Duodenal mucosa (tissue), 2 donors: ENCODE data around the gene PYGM.

Experiments used
- H3K27ac ChIP-seq: one replicate; pipeline ENCODE4 v1.7.0; 2013; ENCODE audit warnings: low read depth, low read length
- H3K27me3 ChIP-seq, 2 donors: one replicate each; pipeline ENCODE4 v1.7.0; 2013; ENCODE audit warnings: low read length in 2 of 2, control low read depth in 1 of 2; ENCODE audit not compliant: insufficient read depth in 2 of 2, control insufficient read depth in 1 of 2
- H3K36me3 ChIP-seq, 2 donors: one replicate each; pipeline ENCODE4 v1.7.0; 2013; ENCODE audit warnings: low read length in 2 of 2, control low read depth in 1 of 2; ENCODE audit not compliant: insufficient read depth in 2 of 2, control insufficient read depth in 1 of 2
- H3K4me1 ChIP-seq, 2 donors: one replicate each; pipeline ENCODE4 v1.7.0; 2013; ENCODE audit warnings: low read length in 2 of 2, control low read depth in 1 of 2; ENCODE audit not compliant: insufficient read depth in 2 of 2, control insufficient read depth in 1 of 2
- H3K4me3 ChIP-seq, 2 donors: one replicate each; pipeline ENCODE4 v1.7.0; 2013; ENCODE audit warnings: low read length in 2 of 2, low read depth in 1 of 2
- H3K9ac ChIP-seq, 2 donors: one replicate each; pipeline ENCODE4 v1.7.0; 2013; ENCODE audit warnings: low read length in 2 of 2, low read depth in 1 of 2
- H3K9me3 ChIP-seq, 2 donors: one replicate each; pipeline ENCODE4 v1.7.0; 2013; ENCODE audit warnings: low read length in 2 of 2, control low read depth in 1 of 2; ENCODE audit not compliant: control insufficient read depth in 1 of 2

PYGM gene

DNA sequence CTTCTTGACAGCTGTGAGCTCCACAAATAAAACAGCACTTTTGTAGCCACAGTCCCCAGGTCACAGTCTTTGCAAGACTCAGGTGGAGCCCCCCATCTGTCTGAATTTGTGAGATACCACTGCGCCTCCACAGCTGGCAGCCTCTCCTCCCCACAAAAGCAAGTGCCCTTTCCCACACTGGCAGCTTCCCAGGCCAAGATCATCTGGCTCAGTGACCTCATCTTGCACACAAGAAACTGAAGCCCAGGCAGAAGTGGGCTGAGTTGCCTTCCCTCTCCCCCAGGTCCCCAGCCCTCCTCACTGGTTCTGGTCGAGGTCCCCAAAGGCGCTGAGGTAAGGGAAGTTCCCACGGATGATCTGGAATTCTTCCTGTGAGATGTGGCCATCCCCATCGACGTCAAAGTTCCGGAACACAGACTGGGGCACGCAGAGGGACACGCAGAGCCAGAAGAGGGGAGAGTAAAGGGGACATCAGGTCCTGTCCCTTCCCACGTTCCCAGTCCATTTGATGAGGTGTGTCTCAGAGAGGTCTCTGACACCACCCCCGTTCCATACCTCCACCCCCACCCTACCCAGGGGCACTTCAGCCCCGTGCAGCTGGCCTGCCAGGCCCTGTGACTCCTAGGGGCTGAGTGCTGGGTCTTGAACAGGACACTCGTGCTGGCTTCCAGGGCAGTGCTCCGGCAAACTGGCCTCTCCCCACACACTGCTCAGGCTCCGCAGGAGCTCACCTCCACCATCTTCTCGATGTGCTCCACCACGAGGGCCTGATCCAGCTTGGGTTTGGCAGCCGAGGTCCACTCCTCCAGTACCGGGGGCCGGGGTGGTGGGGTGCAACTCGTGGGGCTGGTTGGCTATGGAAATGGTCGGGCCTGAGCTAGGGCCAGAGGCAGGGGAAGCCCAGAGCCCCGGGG is 24.7 kb downstream of the PYGM start:
- no peak overlapping the region for H3K27ac ChIP-seq

DNA sequence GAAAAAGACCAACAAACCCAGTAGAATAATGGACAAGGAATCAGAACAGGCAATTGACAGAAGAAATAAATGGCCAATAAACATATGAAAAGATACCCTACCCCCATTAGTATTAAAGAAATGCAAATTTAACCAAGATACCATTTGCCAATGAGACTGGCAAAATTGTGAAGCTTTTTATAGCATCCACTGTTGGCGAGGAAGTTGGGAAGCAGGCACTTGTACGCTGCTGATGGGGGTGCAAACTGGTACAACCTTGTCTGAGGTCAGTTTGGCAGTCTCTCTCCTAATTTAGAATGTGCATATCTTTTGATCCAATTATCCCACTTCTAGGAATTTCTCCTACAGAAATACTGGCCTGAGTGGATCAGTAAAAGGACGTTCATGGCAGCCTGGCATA is 28.2 kb downstream of the PYGM start:
- Histone ChIP-seq H3K36me3 (no peaks in the 10 kb centered on the region), H3K4me3 (no peak overlapping the region), H3K27ac (no peak overlapping the region), H3K4me1 (no peaks in the 10 kb centered on the region), H3K27me3 (peaks cover 4 to 6% of the 10 kb centered on the region in 2 donors), H3K9ac (no peak overlapping the region), H3K9me3 (no peaks in the 10 kb centered on the region)

More for the DNA sequence above, 24.7 kb downstream of the PYGM start:
- Histone ChIP-seq H3K27me3 (peaks cover 3 to 5% of the 10 kb centered on the region in 2 donors), H3K9ac (no peak overlapping the region), H3K4me1 (no peaks in the 10 kb centered on the region), H3K36me3 (no peaks in the 10 kb centered on the region), H3K9me3 (no peaks in the 10 kb centered on the region), H3K4me3 (no peak overlapping the region)

DNA sequence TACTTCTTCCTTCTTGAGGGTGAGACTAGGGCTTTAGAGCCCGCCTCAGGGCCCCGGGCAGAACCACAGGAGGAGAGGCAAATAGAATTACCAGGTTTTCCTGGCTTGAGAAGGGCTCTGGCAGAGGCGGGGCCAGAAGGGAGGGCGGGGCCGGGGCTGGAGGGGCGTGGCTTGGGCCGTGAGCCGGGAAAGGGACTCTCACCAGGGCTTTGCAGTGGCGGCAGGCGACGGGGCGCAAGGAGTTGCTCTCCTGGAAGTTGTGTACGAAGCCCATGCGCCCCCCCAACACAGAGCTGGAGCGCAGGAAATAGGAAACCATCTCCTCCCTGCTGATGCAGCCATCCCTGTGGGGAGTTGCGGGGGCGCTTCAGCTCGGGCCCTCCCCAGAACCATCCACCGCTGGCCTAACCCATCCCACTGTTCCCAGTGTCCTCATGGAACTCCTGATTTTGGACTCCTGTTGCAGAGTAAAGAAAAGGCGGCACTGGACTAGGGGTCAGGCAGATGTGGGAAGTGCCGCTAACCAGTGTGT is 29.9 kb downstream of the PYGM start:
- H3K27ac ChIP-seq, result no peak overlapping the region
- H3K9ac ChIP-seq, result no peak overlapping the region
- no peaks in the 10 kb centered on the region for H3K9me3 ChIP-seq
- H3K36me3 ChIP-seq, result no peaks in the 10 kb centered on the region
- H3K4me1 ChIP-seq, result no peaks in the 10 kb centered on the region
- H3K4me3 ChIP-seq, result no peak overlapping the region
- H3K27me3 ChIP-seq, result peaks cover 4 to 6% of the 10 kb centered on the region in 2 donors

DNA sequence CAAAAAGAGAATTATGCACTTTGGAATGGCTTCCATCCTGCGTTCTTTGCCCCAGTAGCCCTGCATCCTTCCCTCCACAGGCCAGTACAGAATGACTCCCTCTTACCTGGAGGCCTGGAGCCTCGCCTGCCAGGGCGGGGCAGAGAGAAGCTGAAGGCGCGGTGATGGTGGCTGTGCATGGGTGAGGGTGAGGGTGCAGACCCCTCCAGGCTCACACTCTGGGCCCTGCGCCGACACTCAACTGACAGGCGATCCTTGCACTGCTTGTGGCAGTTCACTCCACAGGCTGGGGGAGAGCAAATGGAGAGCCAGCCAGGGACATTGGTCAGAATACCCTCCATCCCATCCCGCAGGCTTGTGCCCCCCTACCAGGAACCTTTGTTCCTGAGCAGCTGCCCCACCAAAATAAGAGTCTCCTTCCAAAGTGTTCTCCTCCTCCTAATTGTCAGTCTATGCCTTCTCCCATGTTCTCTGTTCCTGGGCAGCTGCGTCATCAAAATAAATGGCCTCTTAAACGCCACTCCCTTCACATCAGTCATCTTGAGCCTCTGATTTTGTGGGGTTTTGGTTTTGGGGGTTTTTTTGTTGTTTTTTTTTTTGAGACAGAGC is 30.9 kb downstream of the PYGM start:
- peaks cover 4 to 6% of the 10 kb centered on the region in 2 donors for H3K27me3 ChIP-seq
- no peak overlapping the region for H3K27ac ChIP-seq
- no peaks in the 10 kb centered on the region for H3K9me3 ChIP-seq
- no peak overlapping the region for H3K4me3 ChIP-seq
- no peaks in the 10 kb centered on the region for H3K36me3 ChIP-seq
- H3K9ac ChIP-seq, result no peak overlapping the region
- no peaks in the 10 kb centered on the region for H3K4me1 ChIP-seq

DNA sequence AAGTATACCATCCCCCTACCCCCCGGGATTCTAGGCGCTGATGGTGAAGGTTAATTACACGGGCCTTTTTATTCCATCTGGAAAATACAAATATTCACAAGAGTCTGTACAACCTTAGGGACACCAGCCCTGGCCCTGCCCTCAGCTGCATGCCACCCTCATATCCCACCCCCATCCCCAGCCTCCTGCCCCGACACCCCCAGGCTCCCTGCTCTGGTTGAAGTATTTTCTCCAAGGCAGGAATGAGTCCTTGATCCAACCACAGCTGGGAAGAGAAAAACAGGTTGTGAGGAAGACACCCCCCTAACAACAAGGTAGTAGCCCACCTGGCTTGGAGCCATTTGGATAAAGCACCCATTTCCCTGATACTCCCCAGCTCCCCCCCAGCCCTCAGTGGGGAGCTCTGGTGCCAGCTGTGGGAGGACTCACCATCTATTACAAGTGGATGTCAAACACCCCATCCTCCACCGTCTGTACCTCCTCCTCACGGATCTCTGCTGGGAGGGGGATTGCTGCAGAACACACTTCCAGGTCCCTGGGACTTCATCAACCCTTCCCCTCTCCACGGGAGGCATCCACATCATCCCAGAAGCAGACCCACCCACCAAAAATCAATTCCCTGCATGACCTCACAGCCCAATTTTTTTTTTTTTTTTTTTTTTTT is 32.8 kb downstream of the PYGM start:
- H3K4me1 ChIP-seq, result no peaks in the 10 kb centered on the region
- H3K27me3 ChIP-seq, result peaks cover 10 to 11% of the 10 kb centered on the region in 2 donors
- no peak overlapping the region for H3K4me3 ChIP-seq
- no peak overlapping the region for H3K27ac ChIP-seq
- H3K36me3 ChIP-seq, result no peaks in the 10 kb centered on the region
- H3K9me3 ChIP-seq, result no peaks in the 10 kb centered on the region
- H3K9ac ChIP-seq, result no peak overlapping the region

DNA sequence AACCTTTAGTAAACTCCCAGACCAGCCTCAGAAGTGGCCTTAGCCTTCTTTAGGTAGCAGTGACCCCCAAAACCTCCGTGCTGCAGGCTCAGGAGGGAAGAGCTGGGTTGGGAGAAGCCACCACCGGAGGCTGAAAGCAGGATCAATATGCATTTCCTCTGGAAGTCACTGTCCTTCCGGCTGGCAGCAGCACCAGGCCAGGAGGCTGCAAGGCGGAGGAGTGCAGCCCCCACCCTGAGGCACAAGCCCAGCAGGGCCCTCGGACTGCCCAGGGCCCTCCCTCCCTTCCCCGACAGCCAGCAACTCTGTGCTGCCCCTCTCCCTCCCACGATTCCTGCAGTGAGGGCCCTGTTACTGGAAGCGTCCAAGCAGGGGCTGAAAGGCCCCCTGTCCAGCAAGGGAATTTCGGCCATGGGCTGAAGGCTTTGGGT is 33.5 kb downstream of the PYGM start:
- Histone ChIP-seq H3K36me3 (no peaks in the 10 kb centered on the region), H3K9me3 (no peaks in the 10 kb centered on the region)

DNA sequence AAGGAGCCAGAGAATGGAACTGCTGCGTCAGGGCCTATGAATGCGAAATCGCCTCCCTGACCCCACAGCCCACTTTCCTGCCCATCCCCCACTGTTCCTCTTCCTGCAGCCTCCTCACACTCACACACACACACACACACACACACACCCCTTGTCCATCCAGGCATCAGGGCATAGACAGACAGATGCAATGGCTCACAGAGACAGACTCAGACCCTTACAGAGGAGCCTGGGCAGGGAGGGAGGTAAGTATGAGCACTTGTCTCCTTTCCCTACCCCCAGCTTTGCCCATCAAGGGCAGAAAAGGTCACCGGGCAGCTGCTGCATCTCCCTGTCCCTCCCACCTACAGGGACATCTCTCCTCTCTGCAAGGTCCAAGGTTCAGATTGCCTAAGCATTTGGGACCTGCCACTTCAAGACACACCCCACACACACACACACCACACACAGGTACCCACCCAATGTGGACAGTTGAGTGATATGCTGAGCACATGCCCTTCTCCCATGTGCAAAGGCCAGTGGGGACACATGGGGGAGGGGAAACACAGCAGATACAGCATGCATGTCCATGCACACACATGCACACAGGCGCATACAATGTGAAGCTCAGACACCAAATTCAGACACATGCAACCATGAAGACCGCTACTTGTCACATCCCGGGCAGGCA is 34.8 kb downstream of the PYGM start:
- no peaks in the 10 kb centered on the region for H3K36me3 ChIP-seq
- H3K4me3 ChIP-seq, result no peak overlapping the region
- no peaks in the 10 kb centered on the region for H3K9me3 ChIP-seq
- H3K4me1 ChIP-seq, result no peaks in the 10 kb centered on the region
- H3K9ac ChIP-seq, result no peak overlapping the region
- H3K27ac ChIP-seq, result no peak overlapping the region
- H3K27me3 ChIP-seq, result peaks cover 16 to 23% of the 10 kb centered on the region in 2 donors

More for the DNA sequence above, 33.5 kb downstream of the PYGM start:
- Histone ChIP-seq H3K27ac (no peak overlapping the region), H3K4me3 (no peak overlapping the region), H3K9ac (no peak overlapping the region), H3K27me3 (peaks cover 11 to 17% of the 10 kb centered on the region in 2 donors), H3K4me1 (no peaks in the 10 kb centered on the region)

DNA sequence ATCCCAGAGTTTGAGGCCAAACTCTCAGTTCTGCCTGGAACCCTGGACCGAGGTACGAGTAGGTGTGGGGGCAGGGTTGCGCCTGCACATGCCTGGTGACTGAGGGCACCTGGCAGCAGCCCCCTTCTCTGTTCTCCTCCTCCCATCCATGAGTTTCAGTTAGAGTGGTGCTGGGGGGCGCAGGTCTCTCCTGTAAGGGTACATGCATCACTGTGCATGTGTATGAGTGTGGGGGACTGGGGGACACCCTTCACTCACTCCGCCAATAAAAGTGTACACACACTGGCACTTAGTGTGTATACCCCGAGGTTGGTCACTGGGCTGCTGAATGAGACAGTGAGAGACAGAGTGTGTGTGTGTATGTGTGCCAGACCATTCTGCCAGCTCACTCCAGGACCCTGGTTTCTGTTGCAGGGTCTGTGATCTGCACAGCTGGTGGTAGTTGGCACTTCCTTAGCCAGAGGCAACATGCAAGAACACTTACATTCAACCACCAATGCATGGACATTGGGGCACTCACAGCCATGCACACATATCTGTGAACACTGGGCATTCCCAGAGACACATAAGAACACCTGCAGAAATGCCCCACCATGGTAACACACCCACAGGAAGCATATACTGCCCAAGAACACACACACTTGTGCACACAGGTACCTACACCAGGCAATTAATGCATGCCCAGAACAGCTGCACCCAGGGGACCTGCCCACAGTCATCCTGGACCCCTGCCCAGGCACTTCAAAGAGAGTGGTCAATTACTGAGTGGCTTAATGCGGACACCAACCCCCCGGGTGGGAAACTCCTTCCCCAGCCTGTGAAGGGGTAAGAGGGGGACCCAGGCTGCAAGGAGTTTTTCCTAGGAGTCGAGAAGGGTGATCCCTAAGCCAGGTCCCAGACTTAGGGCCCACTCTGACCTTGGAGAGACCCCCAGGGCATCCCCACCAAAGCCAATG is 35.6 kb downstream of the PYGM start:
- H3K9me3 ChIP-seq, result no peaks in the 10 kb centered on the region
- H3K4me1 ChIP-seq, result no peaks in the 10 kb centered on the region
- no peak overlapping the region for H3K4me3 ChIP-seq
- H3K27ac ChIP-seq, result no peak overlapping the region
- H3K36me3 ChIP-seq, result no peaks in the 10 kb centered on the region
- no peak overlapping the region for H3K9ac ChIP-seq
- peaks cover 18 to 24% of the 10 kb centered on the region in 2 donors for H3K27me3 ChIP-seq
